Esophagus (tissue), 2 donors: ENCODE data around the gene ACSF3. TPM values are rescaled to one million over a fixed set of nuclear protein-coding genes. Genes with fewer than 3 reads are reported as not detected.
A peak's percentile ranks its signal among the peaks of the same experiment; 100 is the strongest.
"Not testable (repeated sequence)": the region's sequence is repeated elsewhere in the genome, so short reads cannot be mapped to it uniquely, and the experiment has no call there.

Source experiments
- H3K27ac ChIP-seq, 2 donors: one replicate each; pipeline ENCODE4 v1.5.1; 2013; ENCODE audit warnings: low read depth in 2 of 2, mild to moderate bottlenecking in 2 of 2, inconsistent platforms in 1 of 2, low read length in 1 of 2, moderate library complexity in 1 of 2
- H3K27me3 ChIP-seq, 2 donors: one replicate each; pipeline ENCODE4 v1.6.1; 2013; ENCODE audit warnings: low read length in 2 of 2, control low read depth in 1 of 2, mild to moderate bottlenecking in 1 of 2; ENCODE audit not compliant: insufficient read depth in 2 of 2, control insufficient read depth in 1 of 2
- H3K36me3 ChIP-seq, 2 donors: one replicate each; pipeline ENCODE4 v1.6.1; 2013; ENCODE audit warnings: low read length in 1 of 2; ENCODE audit not compliant: control insufficient read depth in 2 of 2, insufficient read depth in 2 of 2
- H3K4me1 ChIP-seq, 2 donors: one replicate each; pipeline ENCODE4 v1.6.1; 2013; ENCODE audit warnings: low read length in 1 of 2; ENCODE audit not compliant: control insufficient read depth in 2 of 2, insufficient read depth in 2 of 2
- H3K4me3 ChIP-seq, 2 donors: one replicate each; pipeline ENCODE4 v1.5.1; 2013; ENCODE audit warnings: low read length in 2 of 2, mild to moderate bottlenecking in 2 of 2, low read depth in 1 of 2, moderate library complexity in 1 of 2
- H3K9me3 ChIP-seq, 2 donors: one replicate each; pipeline ENCODE4 v1.6.1; 2013; ENCODE audit warnings: mild to moderate bottlenecking in 2 of 2, low read depth in 1 of 2, low read length in 1 of 2, moderate library complexity in 1 of 2; ENCODE audit not compliant: control insufficient read depth in 2 of 2, insufficient read depth in 1 of 2
- WGBS, 2 donors: extraction: QIAGEN DNeasy Blood & Tissue Kit; methylation state at CpG; one replicate each; pipeline ENCODE4 v1.1.7; 2013; 5-methylcytosine and 5-hydroxymethylcytosine counted together
- polyA plus RNA-seq, 2 donors: library from polyadenylated mRNA; stranded (reverse); fragments of 200-250 nt; gene quantifications; one replicate each; pipeline ENCODE4 v1.2.3, GENCODE V29; 2013
- donor health status: healthy with polysubstance abuse.
- donor health status: Bipolar disorder and iron deficiency.

ACSF3 gene
- polyA plus RNA-seq, 2 donors = 14.1 to 22.3 TPM

GRCh38 chr16:89189358-89190025, 95.8 kb downstream of the ACSF3 start:
- no peaks in the 10 kb centered on the region for H3K9me3 ChIP-seq
- peaks cover 3 to 4% of the 10 kb centered on the region in 2 donors for H3K4me1 ChIP-seq
- no peak overlapping the region for H3K4me3 ChIP-seq
- H3K36me3 ChIP-seq = no peaks in the 10 kb centered on the region
- 55 to 65% methylated on average over 14 of the region's 14 CpGs for WGBS, 2 donors
- H3K27me3 ChIP-seq = peaks cover 0 to 5% of the 10 kb centered on the region in 2 donors
- no peak overlapping the region for H3K27ac ChIP-seq

- peaks cover 0 to 5% of the 10 kb centered on the region in 2 donors for H3K27me3 ChIP-seq
- H3K4me1 ChIP-seq = peaks cover 3 to 4% of the 10 kb centered on the region in 2 donors
- WGBS, 2 donors = 58 to 69% methylated on average over 27 to 28 of the region's 28 CpGs
Measured at GRCh38 chr16:89190150-89190958, 96.7 kb downstream of the ACSF3 start.

GRCh38 chr16:89191033-89191900, 97.6 kb downstream of the ACSF3 start:
- Histone ChIP-seq H3K9me3 (no peaks in the 10 kb centered on the region), H3K36me3 (no peaks in the 10 kb centered on the region), H3K4me3 (no peak overlapping the region), H3K4me1 (peaks cover 3 to 4% of the 10 kb centered on the region in 2 donors), H3K27me3 (peaks cover 0 to 5% of the 10 kb centered on the region in 2 donors), H3K27ac (no peak overlapping the region)
- 48 to 60% methylated on average over 42 to 44 of the region's 44 CpGs for WGBS, 2 donors

More at GRCh38 chr16:89190150-89190958, 96.7 kb downstream of the ACSF3 start:
- Histone ChIP-seq H3K9me3 (no peaks in the 10 kb centered on the region), H3K27ac (no peak overlapping the region), H3K4me3 (no peak overlapping the region), H3K36me3 (no peaks in the 10 kb centered on the region)

- Histone ChIP-seq H3K9me3 (no peaks in the 10 kb centered on the region), H3K27ac (no peak overlapping the region), H3K27me3 (peaks cover 0 to 5% of the 10 kb centered on the region in 2 donors), H3K4me3 (peak overlapping the region in 1 of 2 donors; percentile 17), H3K36me3 (no peaks in the 10 kb centered on the region), H3K4me1 (peaks cover 3 to 4% of the 10 kb centered on the region in 2 donors)
- WGBS, 2 donors = 2 to 6% methylated on average over 15 to 19 of the region's 19 CpGs
Measured at GRCh38 chr16:89191901-89192185, 98.2 kb downstream of the ACSF3 start.

DNA sequence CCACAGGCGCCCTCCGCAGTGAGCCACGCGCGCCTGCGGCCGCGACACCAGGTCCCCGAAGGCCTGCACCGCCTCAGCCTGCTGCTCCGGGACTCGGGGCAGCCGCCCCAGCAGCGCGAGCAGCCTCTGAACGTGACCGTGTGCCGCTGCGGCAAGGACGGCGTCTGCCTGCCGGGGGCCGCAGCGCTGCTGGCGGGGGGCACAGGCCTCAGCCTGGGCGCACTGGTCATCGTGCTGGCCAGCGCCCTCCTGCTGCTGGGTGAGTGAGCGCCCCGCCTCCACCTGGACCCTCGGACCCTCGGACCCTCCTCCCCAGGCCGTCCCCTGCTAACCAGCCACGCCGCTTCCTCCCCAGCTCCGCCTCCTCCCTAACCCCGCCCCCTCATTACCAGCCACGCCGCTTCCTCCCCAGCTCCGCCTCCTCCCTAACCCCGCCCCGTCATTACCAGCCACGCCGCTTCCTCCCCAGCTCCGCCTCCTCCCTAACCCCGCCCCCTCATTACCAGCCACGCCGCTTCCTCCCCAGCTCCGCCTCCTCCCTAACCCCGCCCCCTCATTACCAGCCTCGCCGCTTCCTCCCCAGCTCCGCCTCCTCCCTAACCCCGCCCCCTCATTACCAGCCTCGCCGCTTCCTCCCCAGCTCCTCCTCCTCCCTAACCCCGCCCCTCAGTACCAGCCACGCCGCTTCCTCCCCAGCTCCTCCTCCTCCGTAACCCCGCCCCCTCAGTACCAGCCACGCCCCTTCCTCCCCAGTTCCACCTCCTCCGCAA, 98.7 kb downstream of the ACSF3 start:
- H3K27me3 ChIP-seq, H3K27ac ChIP-seq, H3K4me1 ChIP-seq, H3K36me3 ChIP-seq, H3K9me3 ChIP-seq: not testable (repeated sequence)
- 4 to 11% methylated on average over 53 to 63 of the region's 63 CpGs for WGBS, 2 donors
- H3K4me3 ChIP-seq = peak overlapping the region; percentile 17 to 29

GRCh38 chr16:89192956-89193575, 99.4 kb downstream of the ACSF3 start:
- H3K27me3 ChIP-seq = peaks cover 0 to 5% of the 10 kb centered on the region in 2 donors
- 11 to 14% methylated on average over 38 to 39 of the region's 39 CpGs for WGBS, 2 donors
- H3K9me3 ChIP-seq = no peaks in the 10 kb centered on the region
- H3K36me3 ChIP-seq = no peaks in the 10 kb centered on the region
- H3K4me1 ChIP-seq = peaks cover 3 to 4% of the 10 kb centered on the region in 2 donors
- H3K4me3 ChIP-seq = no peak overlapping the region
- no peak overlapping the region for H3K27ac ChIP-seq

GRCh38 chr16:89193576-89194293, 100.1 kb downstream of the ACSF3 start:
- H3K27ac ChIP-seq = no peak overlapping the region

More at GRCh38 chr16:89193576-89194293, 100.1 kb downstream of the ACSF3 start:
- H3K27me3 ChIP-seq = peaks cover 0 to 5% of the 10 kb centered on the region in 2 donors
- no peaks in the 10 kb centered on the region for H3K36me3 ChIP-seq
- no peaks in the 10 kb centered on the region for H3K9me3 ChIP-seq
- peaks cover 3 to 4% of the 10 kb centered on the region in 2 donors for H3K4me1 ChIP-seq
- 65 to 68% methylated on average over 36 to 38 of the region's 38 CpGs for WGBS, 2 donors
- H3K4me3 ChIP-seq = no peak overlapping the region
